Osteocyte (in vitro differentiated cells): Measurements from ENCODE around the gene INTS1. TPM values are rescaled to one million over a fixed set of nuclear protein-coding genes. Genes with fewer than 3 reads are reported as not detected.

Experiments
- DNase-seq: peaks from one replicate; pipeline ENCODE4 v3.0.0; 2021; ENCODE audit warnings: mixed read lengths; ENCODE audit not compliant: unreplicated experiment; ENCODE audit errors: extremely low spot score
- H3K27ac Mint-ChIP-seq: one replicate; pipeline ENCODE4 v1.8.0; 2021; ENCODE audit warnings: mild to moderate bottlenecking, mixed read lengths; ENCODE audit not compliant: unreplicated experiment
- H3K27me3 Mint-ChIP-seq: one replicate; pipeline ENCODE4 v1.8.0; 2021; ENCODE audit warnings: mixed read lengths; ENCODE audit not compliant: unreplicated experiment
- H3K36me3 Mint-ChIP-seq: one replicate; pipeline ENCODE4 v1.8.0; 2021; ENCODE audit warnings: mixed read lengths; ENCODE audit not compliant: unreplicated experiment
- H3K4me1 Mint-ChIP-seq: one replicate; pipeline ENCODE4 v1.8.0; 2021; ENCODE audit warnings: mixed read lengths; ENCODE audit not compliant: unreplicated experiment
- H3K4me3 Mint-ChIP-seq: one replicate; pipeline ENCODE4 v1.8.0; 2021; ENCODE audit warnings: mild to moderate bottlenecking, moderate library complexity, mixed read lengths; ENCODE audit not compliant: unreplicated experiment
- H3K9me3 Mint-ChIP-seq: one replicate; pipeline ENCODE4 v1.8.0; 2021; ENCODE audit warnings: mixed read lengths; ENCODE audit not compliant: unreplicated experiment
- CTCF ChIP-seq: fragments of 200-600 bp; sonication (generic); IDR thresholded peaks from 2 replicates; pipeline ENCODE4 v1.5.0; 2021; ENCODE audit warnings: antibody characterized with exemption, mild to moderate bottlenecking, moderate library complexity
- total RNA-seq: library from RNA; stranded (reverse); gene quantifications from 2 replicates; pipeline ENCODE4 v1.2.1, GENCODE V29; 2021

Gene INTS1
- total RNA-seq, 1 donor from 2014 or later: 121 TPM

DNA sequence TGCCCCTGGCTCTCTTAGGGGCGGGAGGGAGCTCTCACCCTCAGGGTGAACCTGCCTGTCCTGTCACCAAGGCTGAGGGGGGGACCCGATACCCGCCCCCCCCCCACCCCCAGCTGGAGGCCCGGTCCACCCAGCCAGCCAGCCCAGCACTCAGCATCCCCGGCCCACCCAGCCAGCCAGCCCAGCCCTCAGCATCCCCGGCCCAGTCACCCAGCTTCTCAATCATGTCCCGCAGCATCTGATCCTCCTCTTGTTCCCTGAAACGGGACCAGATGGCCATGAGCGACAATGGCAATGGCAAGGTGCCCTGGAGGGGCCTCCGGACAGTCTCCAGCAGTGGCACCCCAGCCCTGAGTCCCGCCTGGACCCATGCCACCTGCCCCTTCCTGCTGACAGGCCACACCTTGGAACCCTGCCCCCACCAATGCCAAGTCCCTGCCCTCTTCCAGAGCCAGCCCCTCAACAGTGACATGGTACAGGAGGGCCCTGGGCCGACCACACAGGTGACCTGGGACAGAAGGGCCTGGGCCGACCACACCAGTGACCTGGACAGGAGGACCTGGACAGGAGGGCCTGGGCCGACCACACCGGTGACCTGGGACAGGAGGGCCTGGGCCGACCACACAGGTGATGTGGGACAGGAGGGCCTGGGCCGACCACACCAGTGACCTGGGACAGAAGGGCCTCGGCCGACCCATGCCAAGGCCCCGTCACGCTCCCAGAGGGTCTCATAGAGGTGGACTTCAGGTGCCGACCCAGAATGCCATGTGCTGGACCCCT, 69.1 kb downstream of the INTS1 start:
- TF ChIP-seq CTCF: no peak
- Mint-ChIP-seq H3K27me3 (no peaks in the 10 kb centered on the region), H3K4me3 (no peak overlapping the region), H3K27ac (no peak overlapping the region), H3K9me3 (no peaks in the 10 kb centered on the region), H3K36me3 (peaks cover 3% of the 10 kb centered on the region), H3K4me1 (peaks cover 6% of the 10 kb centered on the region)
- DNase-seq: no peak

- Mint-ChIP-seq H3K27me3 (no peaks in the 10 kb centered on the region), H3K4me3 (no peak overlapping the region), H3K4me1 (peaks cover 6% of the 10 kb centered on the region), H3K36me3 (peaks cover 2% of the 10 kb centered on the region), H3K27ac (no peak overlapping the region), H3K9me3 (no peaks in the 10 kb centered on the region)
- DNase-seq: no peak
- TF ChIP-seq CTCF: no peak
Measured at GRCh38 chr7:1434165-1434718, 69.9 kb downstream of the INTS1 start.

- no peaks in the 10 kb centered on the region for H3K27me3 Mint-ChIP-seq
- H3K9me3 Mint-ChIP-seq: no peaks in the 10 kb centered on the region
- no peak for TF ChIP-seq CTCF
- no peaks in the 10 kb centered on the region for H3K36me3 Mint-ChIP-seq
- no peak overlapping the region for H3K4me3 Mint-ChIP-seq
- H3K27ac Mint-ChIP-seq: no peak overlapping the region
- DNase-seq: no peak
- peaks cover 6% of the 10 kb centered on the region for H3K4me1 Mint-ChIP-seq
Measured at GRCh38 chr7:1433128-1433920, 70.9 kb downstream of the INTS1 start.

- H3K27ac Mint-ChIP-seq: peak overlapping the region; percentile 15
- H3K27me3 Mint-ChIP-seq: no peaks in the 10 kb centered on the region
- TF ChIP-seq CTCF: peak; percentile 96
- H3K36me3 Mint-ChIP-seq: no peaks in the 10 kb centered on the region
- H3K9me3 Mint-ChIP-seq: no peaks in the 10 kb centered on the region
- H3K4me1 Mint-ChIP-seq: peaks cover 6% of the 10 kb centered on the region
- DNase-seq: peak; percentile 93
- H3K4me3 Mint-ChIP-seq: no peak overlapping the region
Measured at GRCh38 chr7:1432411-1433082, 71.6 kb downstream of the INTS1 start.
